T follicular helper cell (primary cell): ENCODE data around the gene ENTHD1.
"Not testable (repeated sequence)": the region's sequence is repeated elsewhere in the genome, so short reads cannot be mapped to it uniquely, and the experiment has no call there.

Experiments used
- DNase-seq: peaks from one replicate; pipeline ENCODE4 v3.0.0-alpha.2; 2020; ENCODE audit warnings: low read depth

The ENTHD1 gene

GRCh38 chr22:39851606-39852315, 41.8 kb downstream of the ENTHD1 start:
- no peak for DNase-seq

- no peak for DNase-seq
These were observed 46.1 kb downstream of the ENTHD1 start for GRCh38 chr22:39847477-39847876.

GRCh38 chr22:39846539-39846938, 47.0 kb downstream of the ENTHD1 start:
- not testable (repeated sequence) for DNase-seq

GRCh38 chr22:39845529-39845928, 48.0 kb downstream of the ENTHD1 start:
- DNase-seq: no peak

GRCh38 chr22:39839917-39840510, 53.5 kb downstream of the ENTHD1 start:
- no peak for DNase-seq

GRCh38 chr22:39839204-39839603, 54.4 kb downstream of the ENTHD1 start:
- no peak for DNase-seq

GRCh38 chr22:39833610-39834009, 60.0 kb downstream of the ENTHD1 start:
- DNase-seq: no peak

- DNase-seq: no peak
These were observed 60.5 kb downstream of the ENTHD1 start for GRCh38 chr22:39833093-39833492.

- no peak for DNase-seq
These were observed 60.9 kb downstream of the ENTHD1 start for GRCh38 chr22:39832627-39833074.

GRCh38 chr22:39825661-39826102, 67.9 kb downstream of the ENTHD1 start:
- no peak for DNase-seq

GRCh38 chr22:39821008-39821407, 72.6 kb downstream of the ENTHD1 start:
- no peak for DNase-seq

- DNase-seq: no peak
These were observed 73.3 kb downstream of the ENTHD1 start for GRCh38 chr22:39820256-39820655.

- DNase-seq: no peak
These were observed 74.1 kb downstream of the ENTHD1 start for GRCh38 chr22:39819429-39819828.

- no peak for DNase-seq
These were observed 75.5 kb downstream of the ENTHD1 start for GRCh38 chr22:39818094-39818493.

GRCh38 chr22:39815932-39816331, 77.6 kb downstream of the ENTHD1 start:
- DNase-seq: no peak

- DNase-seq: no peak
These were observed 78.7 kb downstream of the ENTHD1 start for GRCh38 chr22:39814899-39815298.

GRCh38 chr22:39809772-39810557, 83.6 kb downstream of the ENTHD1 start:
- no peak for DNase-seq

- peak; percentile 6 for DNase-seq
These were observed 85.5 kb downstream of the ENTHD1 start for GRCh38 chr22:39808081-39808480.

GRCh38 chr22:39806109-39806508, 87.5 kb downstream of the ENTHD1 start:
- DNase-seq: no peak

GRCh38 chr22:39805117-39805516, 88.4 kb downstream of the ENTHD1 start:
- no peak for DNase-seq

- DNase-seq: no peak
These were observed 90.9 kb downstream of the ENTHD1 start for GRCh38 chr22:39802682-39803081.

- DNase-seq: no peak
These were observed 92.6 kb downstream of the ENTHD1 start for GRCh38 chr22:39800790-39801520.
